GM12878 (cell line): ENCODE data around the gene METTL8. TPM values are rescaled to one million over a fixed set of nuclear protein-coding genes. Genes with fewer than 3 reads are reported as not detected.

Experiments
- ATAC-seq: fragments of 200-7000 bp; cut with Tn5 transposase; 3 replicates; pipeline ENCODE4 v1.9.1; 2020; ENCODE audit warnings: mild to moderate bottlenecking, moderate library complexity
- BruUV-seq: library from RNA; stranded (reverse); fragments of 400-500 nt; replicated peaks from 2 replicates; lab custom pipeline; 2021; lab: Mats Ljungman, UMichigan
- CTCF ChIA-PET: fragments of 300-600 bp; sonication (Branson Sonifier 250); formaldehyde crosslinking; extraction: SDS; loops from one replicate; lab custom pipeline; 2021; ENCODE audit warnings: inconsistent platforms; lab: Yijun Ruan, JAX
- POLR2A ChIA-PET: fragments of 350-600 bp; formaldehyde crosslinking; extraction: SDS; loops from one replicate; lab custom pipeline; 2021; ENCODE audit warnings: inconsistent platforms; lab: Charles Lee
- RAD21 ChIA-PET: fragments of 300-600 bp; sonication (Branson Sonifier 250); formaldehyde crosslinking; loops from one replicate; lab custom pipeline; 2023; ENCODE audit warnings: antibody characterized with exemption; ENCODE audit not compliant: unreplicated experiment; lab: Charles Lee
- SMC1A ChIA-PET: fragments of 300-600 bp; sonication (Branson Sonifier 250); formaldehyde crosslinking; loops from one replicate; lab custom pipeline; 2023; ENCODE audit not compliant: unreplicated experiment, uncharacterized antibody; lab: Charles Lee
- DNase-seq: peaks from one replicate; pipeline ENCODE4 v3.0.0-alpha.2; 2011; ENCODE audit warnings: low read depth, low spot score
- FAIRE-seq: peaks from 3 replicates; lab custom pipeline; 2011; peaks lifted over from hg19 to GRCh38; lab: Jason Lieb, UNC
- H2AFZ ChIP-seq: 2 replicates; pipeline ENCODE4 v1.6.0; 2011; ENCODE audit warnings: low read depth, low read length, control low read depth; ENCODE audit not compliant: control insufficient read depth
- H3K27ac ChIP-seq: 2 replicates; pipeline ENCODE4 v1.5.1; 2011; ENCODE audit warnings: control low read depth; ENCODE audit not compliant: control insufficient read depth, insufficient read depth
- H3K27me3 ChIP-seq, 2 experiments: replicated peaks in 1 of 2; 2 replicates each; pipeline versions ENCODE4 v1.6.0 to v1.6.1; 2011; ENCODE audit warnings: low read length in 1 of 2; ENCODE audit not compliant: control insufficient read depth in 2 of 2, insufficient read depth in 2 of 2
- H3K36me3 ChIP-seq, 2 experiments: 2 replicates each; pipeline ENCODE4 v1.5.1; 2011; ENCODE audit warnings: low read length in 1 of 2; ENCODE audit not compliant: control insufficient read depth in 2 of 2, insufficient read depth in 2 of 2
- H3K4me1 ChIP-seq: 2 replicates; pipeline ENCODE4 v1.6.1; 2011; ENCODE audit warnings: mild to moderate bottlenecking, low read length, moderate library complexity, mixed read lengths; ENCODE audit not compliant: control insufficient read depth, insufficient read depth
- H3K4me2 ChIP-seq: 2 replicates; pipeline ENCODE4 v1.6.0; 2011; ENCODE audit warnings: control low read depth; ENCODE audit not compliant: control insufficient read depth, insufficient read depth
- H3K4me3 ChIP-seq: fragments of 200-600 bp; sonication (generic); 2 replicates; pipeline ENCODE4 v1.5.1; 2016
- H3K79me2 ChIP-seq: 2 replicates; pipeline ENCODE4 v1.6.0; 2011; ENCODE audit warnings: low read length; ENCODE audit not compliant: control insufficient read depth, insufficient read depth
- H3K9ac ChIP-seq: 2 replicates; pipeline ENCODE4 v1.8.0; 2011; ENCODE audit warnings: low read length, control low read depth, mixed read lengths; ENCODE audit not compliant: control insufficient read depth, insufficient read depth
- H3K9me3 ChIP-seq: replicated peaks from 3 replicates; pipeline ENCODE4 v1.5.1; 2011; ENCODE audit warnings: mild to moderate bottlenecking, low read length; ENCODE audit not compliant: control insufficient read depth, insufficient read depth
- H4K20me1 ChIP-seq: 2 replicates; pipeline ENCODE4 v1.6.0; 2011; ENCODE audit not compliant: control insufficient read depth, insufficient read depth
- CBX3 ChIP-seq: fragments of 200-600 bp; sonication (generic); IDR thresholded peaks from 2 replicates; pipeline ENCODE4 v1.6.1; 2016; ENCODE audit warnings: low read depth, borderline replicate concordance
- RUNX3 ChIP-seq: IDR thresholded peaks from 2 replicates; pipeline ENCODE4 v1.6.1; 2012; ENCODE audit warnings: low read length, inconsistent platforms
- SP1 ChIP-seq: IDR thresholded peaks from one replicate; pipeline ENCODE4 v1.6.1; 2011; ENCODE audit warnings: low read depth, low read length
- SUZ12 ChIP-seq: fragments of 200-600 bp; sonication (generic); IDR thresholded peaks from one replicate; pipeline ENCODE4 v1.6.1; 2018; ENCODE audit warnings: antibody characterized with exemption, mild to moderate bottlenecking; ENCODE audit not compliant: unreplicated experiment
- WRNIP1 ChIP-seq: IDR thresholded peaks from 2 replicates; pipeline ENCODE4 v1.6.1; 2011; ENCODE audit warnings: low read depth, low read length, improper control_type of control experiment, borderline replicate concordance
- WGBS: methylation state at CpG from one replicate; pipeline ENCODE4 v1.1.6; 2016; ENCODE audit warnings: low lambda C conversion rate; ENCODE audit not compliant: insufficient replicate concordance, insufficient coverage; ENCODE audit errors: missing lambda C conversion rate; 5-methylcytosine and 5-hydroxymethylcytosine counted together
- in situ Hi-C: fragments of 300-500 bp; cut with MboI; formaldehyde crosslinking; loops from 9 replicates; pipeline ENCODE4 v1.14.3; 2018; ENCODE audit warnings: mixed read lengths
- intact Hi-C: fragments of 100-400 bp; cut with micrococcal nuclease; formaldehyde crosslinking; loops from one replicate; pipeline ENCODE4 v1.14.2; 2022; ENCODE audit not compliant: unreplicated experiment
- polyA plus RNA-seq, 11 experiments: library from polyadenylated mRNA; depleted of rRNA in 4 of 11; unstranded in 6 of 11; stranded (reverse) in 5 of 11; fragments of >200 nt; fragmentation: Nextera tagmentation in 4 of 11; fragmentation: Illumina TruSeq in 1 of 11; extraction: Ambion mirVana in 4 of 11; extraction: Trizol in 1 of 11; gene quantifications; 1 replicate in 1 of 11; 2 replicates in 10 of 11; pipeline versions ENCODE4 v1.2.1 to v1.2.3, GENCODE V29; 2011 to 2016; ENCODE audit warnings: inconsistent platforms in 2 of 11, missing spikeins in 2 of 11, low read depth in 1 of 11
- total RNA-seq, 4 experiments: library from RNA; depleted of rRNA in 3 of 4; stranded (reverse); fragments of >200 nt in 3 of 4; fragmentation: Illumina TruSeq in 1 of 4; extraction: Trizol in 1 of 4; gene quantifications; 2 replicates each; pipeline versions ENCODE4 v1.2.1 to v1.2.3, GENCODE V29; 2013 to 2021
- TF ChIP-seq, protein P1 (sequence below): fragments of 450-650 bp; IDR thresholded peaks from 2 replicates; pipeline ENCODE4 v1.6.1; 2018; ENCODE audit warnings: mild to moderate bottlenecking, low read depth, moderate library complexity; ENCODE audit not compliant: partially characterized antibody
- TF ChIP-seq, protein P2 (sequence below): IDR thresholded peaks from 2 replicates; pipeline ENCODE4 v1.6.1; 2011; ENCODE audit warnings: mild to moderate bottlenecking, low read depth, low read length, moderate library complexity; ENCODE audit not compliant: insufficient replicate concordance
- TF ChIP-seq, protein P3 (sequence below): fragments of 450-650 bp; conservative IDR thresholded peaks from 2 replicates; pipeline ENCODE4 v1.6.1; 2017; ENCODE audit warnings: mild to moderate bottlenecking, moderate library complexity

The METTL8 gene
- total and polyA plus RNA-seq, 10 of the 15 experiments (the other 5 are each of a cell fraction or from before 2014, with no cell fraction given) = 30.8 to 96.3 (median 51.5) TPM

DNA sequence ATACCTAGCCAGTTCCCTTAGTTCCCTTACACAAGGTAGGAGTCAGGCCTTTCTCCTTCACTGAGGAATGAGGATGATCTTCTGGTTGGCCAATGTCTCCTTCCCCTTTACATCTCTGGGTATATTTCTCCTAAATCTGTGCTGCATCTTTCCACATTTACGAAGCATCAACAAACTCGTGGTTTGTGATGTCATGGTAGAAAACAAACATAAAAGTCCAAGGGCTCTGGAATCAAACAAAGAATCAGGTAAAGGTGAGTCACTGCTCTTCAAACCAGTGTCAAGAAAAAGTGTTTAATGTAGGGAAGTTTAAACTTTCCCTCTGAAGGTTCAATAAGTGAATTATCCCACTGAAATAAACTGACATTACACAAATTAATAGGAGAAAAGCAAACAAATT lies 122.9 kb downstream of the METTL8 start:
- no peak overlapping the region for H3K4me3 ChIP-seq
- FAIRE-seq = no peak
- no peak overlapping the region for H3K27ac ChIP-seq
- DNase-seq = no peak
- no TSS peak for BruUV-seq
- POLR2A ChIA-PET = no interaction called here
- H3K9me3 ChIP-seq = peaks cover 21% of the 10 kb centered on the region
- in situ Hi-C loops = no loop called here
- intact Hi-C loops = no loop called here
- H4K20me1 ChIP-seq = no peaks in the 10 kb centered on the region
- TF ChIP-seq WRNIP1 (no peak), SUZ12 (no peak), SP1 (no peak), CBX3 (no peak), RUNX3 (peak; percentile 22; the same call in 1 of the 2 replicates)
- TF ChIP-seq, protein P1, sequence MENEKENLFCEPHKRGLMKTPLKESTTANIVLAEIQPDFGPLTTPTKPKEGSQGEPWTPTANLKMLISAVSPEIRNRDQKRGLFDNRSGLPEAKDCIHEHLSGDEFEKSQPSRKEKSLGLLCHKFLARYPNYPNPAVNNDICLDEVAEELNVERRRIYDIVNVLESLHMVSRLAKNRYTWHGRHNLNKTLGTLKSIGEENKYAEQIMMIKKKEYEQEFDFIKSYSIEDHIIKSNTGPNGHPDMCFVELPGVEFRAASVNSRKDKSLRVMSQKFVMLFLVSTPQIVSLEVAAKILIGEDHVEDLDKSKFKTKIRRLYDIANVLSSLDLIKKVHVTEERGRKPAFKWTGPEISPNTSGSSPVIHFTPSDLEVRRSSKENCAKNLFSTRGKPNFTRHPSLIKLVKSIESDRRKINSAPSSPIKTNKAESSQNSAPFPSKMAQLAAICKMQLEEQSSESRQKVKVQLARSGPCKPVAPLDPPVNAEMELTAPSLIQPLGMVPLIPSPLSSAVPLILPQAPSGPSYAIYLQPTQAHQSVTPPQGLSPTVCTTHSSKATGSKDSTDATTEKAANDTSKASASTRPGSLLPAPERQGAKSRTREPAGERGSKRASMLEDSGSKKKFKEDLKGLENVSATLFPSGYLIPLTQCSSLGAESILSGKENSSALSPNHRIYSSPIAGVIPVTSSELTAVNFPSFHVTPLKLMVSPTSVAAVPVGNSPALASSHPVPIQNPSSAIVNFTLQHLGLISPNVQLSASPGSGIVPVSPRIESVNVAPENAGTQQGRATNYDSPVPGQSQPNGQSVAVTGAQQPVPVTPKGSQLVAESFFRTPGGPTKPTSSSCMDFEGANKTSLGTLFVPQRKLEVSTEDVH = no peak
- TF ChIP-seq, protein P2, sequence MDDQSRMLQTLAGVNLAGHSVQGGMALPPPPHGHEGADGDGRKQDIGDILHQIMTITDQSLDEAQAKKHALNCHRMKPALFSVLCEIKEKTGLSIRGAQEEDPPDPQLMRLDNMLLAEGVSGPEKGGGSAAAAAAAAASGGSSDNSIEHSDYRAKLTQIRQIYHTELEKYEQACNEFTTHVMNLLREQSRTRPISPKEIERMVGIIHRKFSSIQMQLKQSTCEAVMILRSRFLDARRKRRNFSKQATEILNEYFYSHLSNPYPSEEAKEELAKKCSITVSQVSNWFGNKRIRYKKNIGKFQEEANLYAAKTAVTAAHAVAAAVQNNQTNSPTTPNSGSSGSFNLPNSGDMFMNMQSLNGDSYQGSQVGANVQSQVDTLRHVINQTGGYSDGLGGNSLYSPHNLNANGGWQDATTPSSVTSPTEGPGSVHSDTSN = no peak
- TF ChIP-seq, protein P3, sequence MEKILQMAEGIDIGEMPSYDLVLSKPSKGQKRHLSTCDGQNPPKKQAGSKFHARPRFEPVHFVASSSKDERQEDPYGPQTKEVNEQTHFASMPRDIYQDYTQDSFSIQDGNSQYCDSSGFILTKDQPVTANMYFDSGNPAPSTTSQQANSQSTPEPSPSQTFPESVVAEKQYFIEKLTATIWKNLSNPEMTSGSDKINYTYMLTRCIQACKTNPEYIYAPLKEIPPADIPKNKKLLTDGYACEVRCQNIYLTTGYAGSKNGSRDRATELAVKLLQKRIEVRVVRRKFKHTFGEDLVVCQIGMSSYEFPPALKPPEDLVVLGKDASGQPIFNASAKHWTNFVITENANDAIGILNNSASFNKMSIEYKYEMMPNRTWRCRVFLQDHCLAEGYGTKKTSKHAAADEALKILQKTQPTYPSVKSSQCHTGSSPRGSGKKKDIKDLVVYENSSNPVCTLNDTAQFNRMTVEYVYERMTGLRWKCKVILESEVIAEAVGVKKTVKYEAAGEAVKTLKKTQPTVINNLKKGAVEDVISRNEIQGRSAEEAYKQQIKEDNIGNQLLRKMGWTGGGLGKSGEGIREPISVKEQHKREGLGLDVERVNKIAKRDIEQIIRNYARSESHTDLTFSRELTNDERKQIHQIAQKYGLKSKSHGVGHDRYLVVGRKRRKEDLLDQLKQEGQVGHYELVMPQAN = no peak
- TF ChIP-seq, all 136 proteins: peak for 1
- no peak overlapping the region for H3K4me2 ChIP-seq
- no peak overlapping the region for H2AFZ ChIP-seq
- SMC1A ChIA-PET = no interaction called here
- no peaks in the 10 kb centered on the region for H3K79me2 ChIP-seq
- RAD21 ChIA-PET = no interaction called here
- no peak for ATAC-seq
- no peak overlapping the region for H3K9ac ChIP-seq
- 100% methylated on average over 2 of the region's 2 CpGs for WGBS
- H3K27me3 ChIP-seq = no peaks in the 10 kb centered on the region
- H3K36me3 ChIP-seq = 0 out of 4 replicates have a peak, but pooled peaks cover 0 to 2% of the 10 kb centered on the region in 2 experiments
- CTCF ChIA-PET = no interaction called here
- peaks cover 16% of the 10 kb centered on the region for H3K4me1 ChIP-seq
